GM12892 (cell line): ENCODE data around the gene DNAH12.

Experiments
- POLR2A ChIP-seq: IDR thresholded peaks from 2 replicates; pipeline ENCODE4 v1.6.1; 2011; ENCODE audit warnings: low read depth, low read length, control low read depth
- POLR2AphosphoS5 ChIP-seq: IDR thresholded peaks from 2 replicates; pipeline ENCODE4 v1.6.1; 2011; ENCODE audit warnings: low read depth, low read length, control low read depth
- TAF1 ChIP-seq: IDR thresholded peaks from 2 replicates; pipeline ENCODE4 v1.6.1; 2011; ENCODE audit warnings: low read depth, mild to moderate bottlenecking, control low read depth, low read length, borderline replicate concordance

DNA sequence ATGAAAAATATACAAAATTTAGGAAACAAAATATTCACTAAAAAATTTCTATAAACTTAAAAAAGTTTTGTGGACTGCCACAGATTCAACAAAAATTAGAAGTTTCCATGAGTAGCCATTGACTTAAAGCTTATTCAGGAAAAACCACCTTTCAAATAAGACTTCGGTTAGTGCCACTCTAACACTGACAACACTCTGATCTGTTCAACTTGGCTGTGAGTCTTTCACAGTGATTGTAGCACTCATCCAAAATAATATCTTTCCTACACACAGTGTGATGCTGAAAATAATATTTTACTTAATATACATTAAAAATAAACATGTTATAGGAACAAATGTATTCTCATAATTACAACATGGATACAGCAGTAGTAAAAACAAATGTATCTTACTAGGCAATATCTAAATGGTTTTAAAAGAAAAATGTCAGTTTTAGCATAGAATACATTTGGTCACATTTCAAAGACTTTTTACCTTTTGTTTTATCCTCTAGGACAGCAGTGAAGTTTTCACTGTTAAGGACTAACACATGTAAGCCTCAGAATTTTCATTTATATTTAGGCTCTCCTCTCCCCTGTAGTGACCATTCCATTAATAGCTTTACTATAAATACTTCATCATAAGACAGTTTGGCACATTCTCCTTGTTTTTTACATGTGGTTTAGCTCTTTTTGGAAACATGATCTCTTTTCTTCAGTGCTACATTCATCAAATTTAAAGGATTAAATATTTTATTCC, 251.8 kb downstream of the DNAH12 start, which contains the start of gene ASB14:
- TF ChIP-seq POLR2AphosphoS5: no peak
- TF ChIP-seq POLR2A: no peak
- no peak for TF ChIP-seq TAF1
